Stimulated activated CD4-positive, alpha-beta T cell treated with anti-CD3 and anti-CD28 coated beads, Interleukin-2, amount 100 ng/mL, for 48 hours (primary cell): ENCODE data around the gene COX6B2.
A peak's percentile ranks its signal among the peaks of the same experiment; 100 is the strongest.

Source experiments
- DNase-seq, 2 donors: peaks; one replicate each; pipeline ENCODE4 v3.0.0-alpha.2; 2020

Gene COX6B2

DNA sequence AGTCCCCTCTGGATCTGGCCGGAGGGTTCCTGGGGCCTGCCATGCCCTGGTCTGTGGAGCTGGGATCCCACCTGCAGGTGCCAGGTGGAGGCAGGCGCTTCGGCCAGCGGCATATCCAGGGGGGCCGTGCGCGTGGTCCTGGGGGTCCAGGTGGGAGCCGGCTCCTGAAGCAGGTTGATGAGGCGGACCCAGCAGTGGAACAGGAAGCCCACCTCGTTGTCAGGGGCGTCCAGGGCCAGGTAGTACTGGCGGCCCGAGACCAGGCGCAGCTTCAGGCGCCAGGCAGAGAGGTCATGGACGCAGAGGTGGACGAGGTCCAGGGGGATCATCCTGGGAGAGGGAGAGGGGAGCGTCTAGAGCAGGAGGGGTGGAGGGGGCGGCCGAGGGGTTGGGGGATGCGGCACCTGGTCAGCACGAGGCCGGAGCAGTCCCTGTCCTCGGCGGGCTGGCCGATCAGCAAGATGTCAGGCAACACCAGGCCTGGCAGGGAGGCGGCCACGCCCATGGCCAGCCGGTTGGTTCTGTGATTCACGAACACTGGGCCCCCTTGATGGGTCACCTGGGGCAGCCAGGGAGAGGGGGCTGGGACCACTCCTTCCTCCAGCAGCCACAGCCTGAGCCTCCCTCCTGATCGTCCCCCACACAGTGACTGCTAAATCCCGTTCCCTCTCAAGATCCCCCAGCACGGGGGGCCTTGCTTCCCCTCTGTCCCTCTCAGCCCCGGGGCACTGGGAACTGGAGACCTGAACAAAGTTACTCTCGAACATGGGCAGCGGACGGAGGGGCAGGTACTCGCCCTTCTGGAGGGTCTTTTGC, 7.9 kb upstream of the COX6B2 start:
- DNase-seq, result no peak

DNA sequence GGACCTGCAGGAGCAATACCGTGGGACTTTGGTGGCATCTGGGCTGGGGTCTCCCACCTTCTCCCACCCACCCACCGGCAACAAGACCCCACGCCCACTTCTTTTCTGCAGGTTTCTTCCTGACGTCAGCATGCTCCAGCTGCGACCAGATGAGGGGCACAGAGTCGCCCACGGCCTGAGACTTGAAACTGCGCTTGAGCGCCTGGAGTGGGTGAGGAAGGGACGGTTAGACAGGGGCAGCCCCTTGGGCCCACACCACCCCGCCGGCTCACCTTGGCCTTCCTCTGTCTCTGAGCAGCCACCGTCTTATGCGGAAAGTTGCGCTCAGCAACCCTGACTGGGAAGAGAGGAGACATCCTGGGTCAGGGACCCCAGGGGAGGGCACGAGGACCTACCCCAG, 6.4 kb upstream of the COX6B2 start:
- no peak for DNase-seq

DNA sequence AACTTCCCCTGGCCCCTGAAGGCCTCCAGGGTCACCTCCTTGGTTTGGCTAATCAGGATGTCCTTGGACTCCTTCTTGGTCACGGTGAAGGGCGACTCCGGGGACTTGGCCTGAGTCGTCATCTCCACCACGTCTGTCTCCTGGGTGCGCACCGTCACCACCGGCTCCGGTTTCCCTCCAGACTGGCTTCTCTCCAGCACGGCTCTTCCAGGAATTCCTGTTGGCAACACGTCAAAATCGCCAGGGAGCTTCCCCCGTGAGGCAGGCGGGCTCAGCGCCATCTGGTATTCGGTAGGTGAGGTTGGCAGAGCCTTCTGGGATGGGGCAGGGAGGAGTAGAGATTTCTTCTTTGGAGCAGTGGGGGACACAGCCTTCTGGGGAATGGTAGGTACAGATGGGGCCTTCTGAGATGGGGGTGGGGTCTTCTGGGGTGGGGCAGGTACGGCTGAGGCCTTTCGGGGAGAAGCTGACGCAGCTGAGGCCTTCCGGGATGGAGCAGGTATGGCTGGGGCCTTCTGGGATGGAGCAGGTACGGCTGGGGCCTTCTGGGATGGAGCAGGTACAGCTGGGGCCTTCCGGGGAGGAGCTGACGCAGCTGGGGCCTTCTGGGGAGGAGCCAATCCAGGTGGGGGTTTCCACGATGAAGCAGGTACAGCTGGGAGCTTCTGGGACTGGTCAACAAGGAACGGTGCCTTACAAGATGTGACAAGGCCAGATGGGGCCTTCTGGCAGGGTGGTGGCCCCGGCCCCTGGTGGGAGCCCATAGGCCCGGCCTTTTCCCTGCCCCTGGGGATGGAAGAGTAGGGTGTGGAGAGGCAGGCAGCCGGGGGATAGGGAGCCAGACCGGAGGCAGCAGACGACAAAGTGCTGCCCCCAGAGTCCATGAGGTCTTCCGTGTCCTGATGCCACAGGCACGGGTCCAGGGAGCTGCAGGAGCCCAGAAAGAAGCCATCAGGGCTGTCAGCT, 4.7 kb upstream of the COX6B2 start:
- no peak for DNase-seq

DNA sequence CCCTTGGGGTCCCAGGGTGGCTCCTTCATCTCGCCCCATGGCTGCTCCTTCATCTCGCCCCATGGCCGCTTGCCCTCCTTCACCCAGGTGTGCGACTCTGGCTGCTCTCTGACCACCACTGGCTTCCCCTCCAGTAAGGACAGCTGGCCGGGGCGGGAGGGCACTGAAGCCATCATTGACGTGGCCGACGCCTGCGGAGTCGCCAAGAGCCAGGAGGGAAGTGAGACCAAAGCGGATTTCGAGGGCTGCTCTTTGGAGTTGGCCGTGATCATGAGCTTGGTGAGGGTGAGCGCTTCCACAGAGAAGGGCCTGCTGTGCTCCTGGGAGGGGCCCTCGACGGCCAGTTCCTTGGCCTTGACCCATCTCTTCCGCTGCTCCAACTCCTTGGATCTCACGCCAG, 4.0 kb upstream of the COX6B2 start:
- DNase-seq, result no peak

DNA sequence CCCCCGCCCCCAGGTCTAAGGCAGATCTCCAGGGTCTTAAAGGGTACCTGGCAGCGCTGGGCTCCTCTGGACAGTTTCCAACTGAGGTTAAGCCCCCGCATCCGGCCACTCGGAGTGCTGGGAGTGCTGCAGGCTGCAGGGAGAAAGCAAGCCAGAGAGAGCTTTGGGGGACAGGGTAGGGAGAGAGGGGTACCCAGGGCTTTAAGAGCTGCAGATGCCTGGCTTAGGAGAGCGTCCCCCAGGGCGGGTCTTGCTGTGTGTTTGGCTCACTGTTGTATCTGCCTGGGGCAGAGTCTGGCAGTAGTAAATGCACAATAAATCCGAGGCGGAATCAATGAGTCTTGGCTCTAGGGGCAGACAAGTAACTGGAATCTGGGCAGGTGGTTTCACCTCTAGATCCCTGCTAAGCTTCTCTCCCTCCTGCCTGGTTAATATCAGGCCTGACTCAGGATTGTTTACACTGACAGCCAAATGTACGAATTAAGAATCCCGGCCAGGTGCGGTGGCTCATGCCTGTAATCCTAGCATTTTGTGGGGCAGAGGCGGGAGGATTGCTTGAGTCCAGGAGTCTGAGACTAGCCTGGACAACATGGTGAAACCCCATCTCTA, 798 bp upstream of the COX6B2 start:
- no peak for DNase-seq

DNA sequence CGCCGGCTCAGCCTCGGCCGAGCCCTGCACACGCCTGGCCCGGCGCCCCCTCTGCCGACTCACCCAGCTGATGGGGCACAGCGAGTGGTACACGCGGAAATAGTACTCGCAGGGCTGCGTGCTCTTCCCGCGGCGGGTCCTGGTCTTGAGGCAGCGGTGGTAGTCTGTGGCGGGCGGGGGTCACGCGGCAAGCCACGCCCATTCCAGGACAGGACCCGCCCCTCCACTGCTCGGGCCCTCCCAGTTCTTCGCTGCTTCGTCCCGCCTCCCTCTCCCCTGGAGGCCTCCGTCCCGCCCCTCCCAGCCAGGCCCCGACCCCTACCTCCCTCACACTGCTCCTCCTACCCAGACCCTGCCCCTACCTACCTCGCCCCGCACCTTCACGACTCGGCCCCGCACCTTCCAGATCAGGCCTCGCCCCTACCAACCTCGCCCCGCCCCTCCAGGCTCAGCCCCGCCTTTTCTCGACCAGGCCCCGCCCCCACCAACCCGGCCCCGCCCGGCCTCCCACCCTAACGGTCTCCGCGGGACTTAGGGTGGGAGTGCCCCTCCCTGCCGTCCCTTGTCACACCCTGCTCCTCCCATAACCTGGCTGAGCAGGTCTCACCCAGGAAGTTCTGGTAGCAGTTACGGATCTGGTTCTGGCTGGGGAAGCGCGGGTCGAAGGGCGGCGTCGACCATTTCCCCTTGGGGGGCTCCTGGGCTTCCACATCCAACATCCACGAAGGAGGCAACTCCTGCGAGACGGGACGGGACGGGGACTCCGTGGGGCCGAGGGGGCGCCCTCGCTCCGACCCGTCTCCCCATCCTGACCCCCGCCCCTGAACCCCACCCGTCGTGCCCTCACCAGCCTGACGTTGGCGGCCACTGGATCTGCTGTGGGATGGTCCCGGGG, 469 bp downstream of the COX6B2 start:
- peak; percentile 43 to 61 for DNase-seq

DNA sequence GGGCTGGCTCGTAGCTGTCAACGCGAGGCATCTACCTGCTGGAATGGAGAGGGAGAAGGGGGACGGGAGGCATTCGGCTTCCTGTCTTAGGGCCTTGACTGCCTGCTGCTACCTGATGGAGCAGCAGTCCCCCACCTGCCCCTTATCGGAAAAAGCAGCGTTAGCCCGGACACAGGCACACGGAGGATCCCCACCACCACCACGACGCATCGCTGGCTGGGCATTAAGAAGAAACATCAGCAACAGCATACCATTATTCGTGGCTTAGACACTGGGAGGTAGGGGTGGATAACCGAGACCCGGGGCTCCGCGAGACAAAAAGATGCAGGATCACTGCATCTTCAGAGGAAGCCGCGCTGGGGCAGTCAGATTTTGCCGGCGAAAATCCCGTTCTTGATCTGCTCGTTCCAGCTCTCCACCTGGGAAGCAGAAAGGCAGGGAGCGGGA, 1.1 kb downstream of the COX6B2 start:
- DNase-seq, result no peak

DNA sequence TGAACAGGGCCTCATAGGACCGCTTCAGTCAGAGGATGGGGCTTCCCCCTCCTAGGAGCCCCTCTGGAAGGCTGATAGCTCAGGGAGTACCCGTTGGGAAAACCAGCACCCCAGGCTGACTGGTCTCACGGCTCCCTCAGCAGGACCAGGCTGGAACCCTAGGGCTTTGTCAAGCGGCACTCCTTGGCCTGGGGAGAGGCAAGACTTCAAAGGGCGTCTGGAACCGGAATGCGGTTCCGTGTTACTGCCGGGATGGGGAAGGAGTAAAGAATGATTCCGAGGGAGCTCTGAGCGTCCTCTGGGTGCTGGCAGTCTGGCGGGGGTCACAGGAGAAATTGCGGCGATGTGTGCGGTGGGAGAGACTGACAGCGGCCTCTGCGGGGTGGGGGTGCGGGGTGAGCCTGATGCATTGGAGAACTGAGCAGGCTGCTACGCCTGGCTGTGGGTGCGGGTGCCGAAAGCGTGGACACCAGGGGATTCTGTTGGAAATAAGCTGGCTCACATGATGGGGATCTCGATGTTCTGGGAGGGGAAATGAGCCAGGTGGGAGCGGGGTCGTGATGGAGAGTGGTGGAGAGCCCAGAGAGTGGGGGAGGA, 1.9 kb downstream of the COX6B2 start:
- DNase-seq, result no peak

DNA sequence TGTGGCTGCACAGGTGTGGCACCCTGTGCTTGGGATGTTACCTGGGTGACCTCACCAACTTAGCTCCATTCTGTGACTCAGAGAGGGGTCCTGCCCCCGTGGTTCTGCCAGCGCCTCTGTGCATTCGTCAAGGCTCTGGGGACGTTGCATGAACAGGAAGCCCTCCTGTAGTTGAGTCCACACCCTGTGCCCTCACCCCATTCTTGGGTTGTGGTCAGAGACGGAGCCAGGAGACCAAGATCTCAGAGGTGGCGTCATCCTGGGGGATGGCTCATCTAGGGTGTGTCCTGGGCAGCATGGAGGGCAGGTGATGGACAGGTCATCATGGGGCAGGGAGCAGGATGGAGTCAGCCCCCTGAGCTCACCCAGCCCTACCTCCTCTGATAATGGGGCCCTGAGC, 2.5 kb downstream of the COX6B2 start:
- DNase-seq, result no peak

DNA sequence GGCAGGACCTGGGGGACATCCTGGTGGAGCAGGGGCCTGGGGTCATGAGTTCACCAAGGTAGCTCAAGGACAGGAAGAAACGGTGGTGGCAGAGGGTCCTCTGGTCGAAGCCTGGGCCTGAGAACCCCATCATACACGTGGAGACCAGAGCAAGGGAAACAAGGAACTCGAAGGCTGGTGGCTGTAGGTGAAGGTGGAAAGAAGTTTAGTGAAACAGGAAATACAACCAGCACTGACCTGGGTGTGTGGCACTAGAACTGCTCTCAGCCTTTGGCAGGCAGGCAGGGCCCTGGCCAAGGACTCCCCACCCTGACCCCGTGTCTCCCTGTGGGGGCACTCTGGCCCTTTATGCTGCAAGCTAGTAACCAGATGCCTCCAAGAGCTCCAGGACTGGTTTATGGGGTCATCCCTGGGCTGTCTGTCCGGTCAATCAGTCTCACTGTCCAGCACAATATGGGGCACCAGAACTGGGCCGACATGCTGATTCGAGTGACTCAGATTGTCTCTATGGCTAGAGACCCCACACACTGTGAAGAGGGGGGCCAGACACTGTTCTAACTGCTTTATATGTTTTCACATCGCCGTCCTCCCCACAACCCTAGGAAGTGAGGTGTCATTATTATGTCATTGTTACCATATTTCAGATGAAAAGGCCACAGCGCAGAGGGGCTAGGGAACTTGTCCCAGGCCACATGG, 3.8 kb downstream of the COX6B2 start:
- no peak for DNase-seq

DNA sequence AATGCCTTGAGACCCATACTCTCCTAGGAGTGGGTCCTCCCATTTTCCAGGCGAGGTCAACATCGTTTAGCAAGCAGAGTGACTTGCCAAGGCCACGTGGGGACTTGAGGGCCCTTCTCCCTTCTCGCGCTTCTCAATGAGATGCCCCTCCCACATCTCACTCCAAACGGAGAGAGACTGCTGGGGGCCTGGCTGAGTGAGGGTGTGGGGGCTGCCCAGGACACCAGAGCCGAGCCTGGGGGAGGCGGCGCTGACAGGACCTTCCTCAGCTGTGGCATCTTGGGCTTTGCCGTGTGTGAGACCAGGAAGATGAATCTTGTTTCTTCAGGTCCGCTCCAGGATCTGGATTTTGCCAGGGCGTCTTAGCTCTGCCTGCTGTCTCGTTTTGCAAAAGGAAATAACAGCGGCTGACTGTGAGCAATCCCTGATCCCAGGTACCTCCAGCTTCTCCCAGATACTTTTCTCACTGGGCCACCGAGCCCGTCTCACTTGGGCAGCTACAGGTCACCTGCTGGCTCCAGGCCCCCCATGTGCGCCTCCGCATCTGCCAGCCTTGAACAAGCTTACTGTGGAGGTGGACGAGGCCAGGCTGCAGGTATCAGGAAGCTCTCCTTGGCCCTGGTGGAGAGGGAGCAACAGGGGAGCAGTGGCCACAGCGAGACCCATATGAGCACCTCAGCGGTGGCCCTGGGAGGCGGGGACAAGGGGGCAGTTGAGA, 6.0 kb downstream of the COX6B2 start:
- DNase-seq, result no peak

DNA sequence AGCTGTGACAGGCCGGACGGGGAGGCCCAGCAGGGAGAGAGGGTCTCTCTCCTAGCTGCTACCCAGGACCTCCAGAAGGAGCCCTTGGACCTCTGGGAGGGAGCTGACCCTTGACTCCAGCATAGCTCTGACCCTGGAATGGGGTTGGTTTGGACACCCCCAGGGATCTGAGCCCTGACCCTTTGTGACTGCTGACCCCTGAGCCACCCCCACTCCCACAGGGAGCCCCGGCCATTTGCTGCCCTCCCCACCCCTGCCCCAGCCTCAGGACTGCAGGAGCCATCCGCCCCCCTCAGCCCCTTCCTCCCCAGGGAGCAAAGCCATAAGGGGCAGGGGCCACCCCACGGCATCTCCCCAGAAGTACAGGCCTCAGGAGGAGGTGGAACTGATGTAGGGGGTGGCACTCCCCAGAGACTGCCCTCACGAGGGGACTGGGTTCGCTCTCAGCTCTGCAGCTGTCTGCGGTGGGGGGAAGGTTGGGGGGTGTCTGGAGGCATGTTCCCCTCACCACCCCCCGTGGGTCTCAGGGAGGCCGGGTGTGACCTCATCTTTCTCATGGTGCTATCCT, 7.0 kb downstream of the COX6B2 start:
- DNase-seq, result no peak

DNA sequence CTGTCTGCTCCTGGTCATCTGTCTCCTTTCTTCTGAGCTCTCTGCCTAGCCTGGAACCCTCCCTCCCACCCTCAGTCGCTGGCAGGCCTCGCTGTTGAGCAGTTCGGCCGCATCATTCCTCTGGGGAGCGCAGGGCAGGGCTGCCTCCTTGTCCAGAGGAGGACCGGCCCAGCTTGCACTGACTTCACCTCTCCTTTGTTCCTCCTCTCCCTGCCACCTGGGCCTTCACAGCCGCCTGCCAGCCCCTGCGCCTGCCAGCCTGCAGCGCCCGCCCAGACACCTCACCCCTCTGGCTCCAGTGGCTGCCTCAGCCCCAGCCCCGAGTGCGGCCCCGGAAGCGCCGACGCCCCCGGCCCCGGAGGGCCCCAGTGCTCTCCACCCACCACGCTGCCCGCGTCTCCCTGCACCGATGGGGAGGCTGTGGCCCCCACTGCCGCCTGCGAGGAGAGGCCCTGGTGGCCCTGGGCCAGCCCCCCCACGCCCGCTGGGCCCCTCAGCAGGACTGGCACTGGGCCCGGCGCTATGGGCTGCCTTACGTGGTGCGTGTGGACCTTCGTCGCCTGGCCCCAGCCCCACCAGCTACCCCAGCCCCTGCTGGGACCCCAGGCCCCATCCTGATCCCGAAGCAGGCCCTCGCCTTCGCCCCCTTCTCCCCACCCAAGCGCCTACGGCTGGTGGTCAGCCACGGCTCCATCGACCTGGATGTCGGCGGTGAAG, 7.6 kb downstream of the COX6B2 start:
- DNase-seq, result no peak

DNA sequence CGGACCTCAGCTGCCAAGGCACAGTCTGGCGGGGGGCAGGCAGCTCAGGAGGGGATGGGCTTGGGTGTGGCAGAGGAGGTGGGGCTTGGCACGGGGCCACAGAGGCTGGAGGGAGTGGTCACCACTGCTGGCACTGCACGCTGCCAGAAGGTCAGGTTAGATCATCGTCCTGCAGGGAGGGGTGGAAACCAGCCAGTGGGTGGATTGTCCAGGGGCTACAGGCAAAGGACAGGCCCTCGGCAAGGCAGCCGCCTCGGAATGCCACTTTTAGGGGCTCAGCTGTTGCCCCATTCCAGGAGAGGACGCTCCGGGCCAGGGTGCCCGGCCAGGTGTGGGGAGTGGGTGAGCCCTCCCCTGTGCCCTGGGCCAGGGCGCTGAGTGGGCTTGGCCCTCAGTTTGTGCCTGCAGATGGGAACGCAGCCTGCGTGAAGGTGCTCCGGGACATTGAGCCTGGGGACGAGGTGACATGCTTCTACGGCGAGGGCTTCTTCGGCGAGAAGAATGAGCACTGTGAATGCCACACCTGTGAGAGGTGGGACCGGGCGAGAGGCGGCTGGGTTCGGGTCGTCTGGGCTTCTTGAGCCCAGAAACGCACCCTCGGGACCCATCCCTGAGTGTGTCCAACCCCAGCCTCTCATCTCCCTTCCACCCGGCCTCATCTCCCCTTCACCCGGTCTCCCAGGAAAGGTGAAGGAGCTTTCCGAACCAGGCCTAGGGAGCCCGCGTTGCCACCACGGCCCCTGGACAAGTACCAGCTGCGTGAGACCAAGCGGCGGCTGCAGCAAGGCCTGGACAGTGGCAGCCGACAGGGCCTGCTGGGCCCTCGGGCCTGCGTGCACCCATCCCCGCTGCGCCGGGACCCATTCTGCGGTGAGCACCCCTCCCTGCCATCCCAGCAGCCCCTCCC, 8.4 kb downstream of the COX6B2 start:
- DNase-seq, result no peak

DNA sequence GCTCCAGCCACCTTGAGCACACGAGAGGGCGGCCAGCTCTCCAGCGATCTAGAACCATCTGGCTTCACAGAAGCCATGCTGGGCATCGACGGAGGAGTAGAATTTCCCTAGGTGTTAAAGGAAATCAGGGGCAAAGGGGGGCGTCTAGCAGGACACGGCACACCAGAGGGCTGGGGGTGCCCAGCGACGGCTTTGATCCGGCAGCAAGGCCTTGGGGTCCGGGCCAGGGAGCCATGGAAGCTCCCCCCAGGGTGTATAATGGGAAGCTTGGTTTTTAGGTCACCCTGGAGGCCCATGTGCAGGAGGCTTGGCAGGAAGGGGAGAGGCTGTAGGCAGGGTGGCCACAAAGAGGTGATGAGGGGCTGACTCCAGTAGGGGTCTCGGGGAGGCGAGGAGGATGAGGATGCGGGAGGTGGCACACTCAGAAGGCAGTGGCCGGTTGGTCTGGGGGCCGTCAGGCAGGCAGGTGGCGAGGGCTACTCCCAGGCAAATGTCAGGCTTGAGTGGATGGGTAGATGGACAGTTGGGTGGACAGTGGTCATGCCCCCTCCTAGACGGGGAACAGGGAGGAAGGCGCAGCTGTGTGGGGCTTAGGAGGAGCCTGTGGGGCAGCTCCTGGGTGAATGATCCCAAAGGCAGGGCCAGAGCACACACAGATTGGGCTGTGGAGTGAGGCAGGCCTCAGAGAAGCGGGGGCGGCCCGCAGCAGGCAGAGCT, 9.3 kb downstream of the COX6B2 start:
- DNase-seq, result no peak

DNA sequence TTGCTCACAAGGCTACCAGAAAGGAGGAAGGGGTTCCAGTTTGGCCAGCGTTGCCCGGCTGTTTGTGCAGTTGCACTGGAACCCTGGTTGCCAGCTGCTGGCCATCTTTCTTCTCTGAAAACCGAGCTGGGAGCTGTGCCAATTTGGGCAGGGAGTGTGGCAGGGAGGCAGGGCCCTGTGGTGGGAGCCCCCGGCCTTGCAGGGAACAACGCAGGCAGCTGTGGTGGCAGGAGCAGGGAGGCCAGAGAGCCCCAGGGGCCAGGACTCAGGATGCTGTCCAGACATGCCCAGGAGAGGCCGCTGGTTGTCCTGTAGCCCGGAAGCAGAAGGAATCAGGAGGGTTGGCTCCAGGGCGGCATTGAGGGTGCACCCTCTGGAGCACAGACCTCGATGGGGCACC, 10.1 kb downstream of the COX6B2 start:
- no peak for DNase-seq

DNA sequence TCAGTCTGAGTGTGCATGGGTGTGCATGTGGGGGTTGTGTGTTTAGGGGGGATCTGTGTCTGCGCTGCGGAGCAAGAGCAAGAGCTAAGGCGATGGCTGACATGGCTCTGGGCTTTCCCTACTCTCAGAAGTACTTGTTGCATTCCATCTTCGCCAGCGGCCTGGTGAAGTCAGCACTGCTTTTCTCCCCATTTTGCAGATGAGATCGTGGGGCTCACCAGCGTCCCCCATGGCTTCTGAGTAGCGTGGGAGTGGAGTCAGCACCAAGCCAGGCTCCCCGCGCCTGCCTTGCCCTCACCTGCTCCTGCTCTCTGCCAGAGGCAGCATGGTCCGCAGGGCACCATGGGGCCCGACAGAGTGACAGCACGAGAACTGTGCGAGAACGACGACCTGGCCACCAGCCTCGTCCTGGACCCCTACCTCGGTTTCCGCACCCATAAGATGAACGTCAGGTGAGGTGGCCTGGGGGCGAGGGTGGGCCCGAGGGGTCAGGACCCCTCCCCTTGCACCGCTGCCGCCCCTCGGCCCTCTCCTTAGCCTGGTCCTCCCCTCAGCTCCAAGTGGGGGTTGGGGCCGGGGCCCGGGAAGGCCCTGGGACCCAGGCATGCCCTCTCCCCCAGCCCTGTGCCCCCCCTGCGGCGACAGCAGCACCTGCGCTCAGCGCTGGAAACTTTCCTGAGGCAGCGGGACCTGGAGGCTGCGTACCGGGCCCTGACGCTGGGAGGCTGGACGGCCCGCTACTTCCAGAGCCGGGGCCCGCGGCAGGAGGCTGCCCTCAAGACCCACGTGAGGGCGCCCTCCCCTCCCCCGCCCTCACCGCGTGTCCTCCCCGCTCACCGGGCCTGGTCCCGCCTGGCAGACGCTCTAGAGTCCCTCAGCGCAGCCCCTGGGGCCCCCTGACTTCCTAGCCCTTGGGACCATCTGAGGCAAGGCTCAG, 12.7 kb downstream of the COX6B2 start:
- no peak for DNase-seq
